Loucy (cell line): ENCODE results near the gene REST.
"Not testable (repeated sequence)": the region's sequence is repeated elsewhere in the genome, so short reads cannot be mapped to it uniquely, and the experiment has no call there.

Source experiments
- H2AFZ ChIP-seq: fragments of 200-600 bp; sonication (generic); 2 replicates; pipeline ENCODE4 v1.6.0; 2016; ENCODE audit warnings: antibody characterized with exemption, mild to moderate bottlenecking, low read length, moderate library complexity
- H3F3A ChIP-seq: fragments of 200-600 bp; 2 replicates; pipeline ENCODE4 v1.6.0; 2016; ENCODE audit warnings: antibody characterized with exemption, low read depth, mild to moderate bottlenecking
- H3K27me3 ChIP-seq: fragments of 200-600 bp; sonication (generic); 2 replicates; pipeline ENCODE4 v1.6.1; 2014; ENCODE audit warnings: low read length, mild to moderate bottlenecking; ENCODE audit not compliant: insufficient read depth, poor library complexity, severe bottlenecking
- H3K36me3 ChIP-seq: fragments of 200-600 bp; sonication (generic); 2 replicates; pipeline ENCODE4 v1.6.1; 2016; ENCODE audit warnings: low read length; ENCODE audit not compliant: insufficient read depth
- H3K4me1 ChIP-seq: fragments of 200-600 bp; sonication (generic); 2 replicates; pipeline ENCODE4 v1.5.1; 2014; ENCODE audit warnings: low read length, mild to moderate bottlenecking; ENCODE audit not compliant: insufficient read depth, poor library complexity, severe bottlenecking
- H3K4me2 ChIP-seq: fragments of 200-600 bp; sonication (generic); 2 replicates; pipeline ENCODE4 v1.6.0; 2014; ENCODE audit warnings: antibody characterized with exemption, low read length, low read depth, mild to moderate bottlenecking; ENCODE audit not compliant: poor library complexity, severe bottlenecking
- H3K4me3 ChIP-seq: fragments of 200-600 bp; sonication (generic); 2 replicates; pipeline ENCODE4 v1.5.1; 2014; ENCODE audit warnings: low read length, mild to moderate bottlenecking, mixed read lengths; ENCODE audit not compliant: poor library complexity, severe bottlenecking
- H3K79me2 ChIP-seq: fragments of 200-600 bp; sonication (generic); 2 replicates; pipeline ENCODE4 v1.6.1; 2014; ENCODE audit warnings: low read length; ENCODE audit not compliant: insufficient read depth
- H3K9ac ChIP-seq: fragments of 200-600 bp; sonication (generic); 2 replicates; pipeline ENCODE4 v1.6.0; 2014; ENCODE audit warnings: mild to moderate bottlenecking, low read depth, low read length, moderate library complexity; ENCODE audit not compliant: poor library complexity, severe bottlenecking
- H3K9me2 ChIP-seq: fragments of 200-600 bp; sonication (generic); replicated peaks from 2 replicates; pipeline ENCODE4 v1.6.1; 2016; ENCODE audit warnings: low read depth, low read length, mixed read lengths
- H3K9me3 ChIP-seq: fragments of 200-600 bp; sonication (generic); 2 replicates; pipeline ENCODE4 v1.6.1; 2014; ENCODE audit warnings: mild to moderate bottlenecking, antibody characterized with exemption, low read length, low read depth; ENCODE audit not compliant: insufficient read depth
- H4K20me1 ChIP-seq: fragments of 200-600 bp; sonication (generic); 2 replicates; pipeline ENCODE4 v1.6.0; 2014; ENCODE audit warnings: antibody characterized with exemption, low read length, mild to moderate bottlenecking; ENCODE audit not compliant: insufficient read depth, poor library complexity, severe bottlenecking
- EZH2phosphoT487 ChIP-seq: fragments of 200-600 bp; IDR thresholded peaks from 2 replicates; pipeline ENCODE4 v1.6.1; 2018; ENCODE audit warnings: antibody characterized with exemption, mild to moderate bottlenecking, moderate library complexity, borderline replicate concordance
- TF ChIP-seq, protein P1 (sequence below): fragments of 200-600 bp; sonication (generic); conservative IDR thresholded peaks from 2 replicates; pipeline ENCODE4 v1.5.1; 2014; ENCODE audit warnings: mild to moderate bottlenecking, antibody characterized with exemption, low read length

REST gene

DNA sequence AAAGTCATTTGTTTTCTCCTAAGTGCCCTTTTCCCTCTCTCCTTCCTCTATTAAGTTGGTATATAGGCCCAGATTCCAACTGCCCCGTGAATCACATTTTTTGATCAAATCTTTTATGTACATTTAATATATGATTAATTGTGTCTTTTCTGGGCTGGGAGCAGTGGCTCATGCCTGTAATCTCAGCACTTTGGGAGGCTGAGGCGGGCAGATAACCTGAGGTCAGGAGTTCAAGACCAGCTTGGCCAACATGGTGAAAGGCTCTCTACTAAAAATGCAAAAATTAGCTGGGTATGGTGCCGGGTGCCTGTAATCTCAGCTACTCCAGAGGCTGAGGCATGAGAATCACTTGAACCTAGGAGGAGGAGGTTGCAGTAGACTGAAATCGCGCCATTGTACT lies 7.5 kb upstream of the REST start:
- not testable (repeated sequence) for H3K9me3 ChIP-seq, H3K9ac ChIP-seq, H3K9me2 ChIP-seq, H3F3A ChIP-seq, H2AFZ ChIP-seq, H4K20me1 ChIP-seq, H3K4me1 ChIP-seq, H3K36me3 ChIP-seq, H3K4me2 ChIP-seq, H3K4me3 ChIP-seq, H3K27me3 ChIP-seq, H3K79me2 ChIP-seq

GRCh38 chr4:56902703-56903102 lies 5.0 kb upstream of the REST start:
- Histone ChIP-seq H3K4me1 (peaks cover 13% of the 10 kb centered on the region), H3K9me3 (no peaks in the 10 kb centered on the region), H4K20me1 (no peaks in the 10 kb centered on the region), H3K36me3 (no peaks in the 10 kb centered on the region), H3K27me3 (no peaks in the 10 kb centered on the region), H3K9ac (no peak overlapping the region), H3K4me3 (no peak overlapping the region), H3K79me2 (no peaks in the 10 kb centered on the region), H2AFZ (no peak overlapping the region), H3K4me2 (no peak overlapping the region), H3K9me2 (no peaks in the 10 kb centered on the region), H3F3A (no peaks in the 10 kb centered on the region)
- no peak for TF ChIP-seq EZH2phosphoT487
- TF ChIP-seq, protein P1, sequence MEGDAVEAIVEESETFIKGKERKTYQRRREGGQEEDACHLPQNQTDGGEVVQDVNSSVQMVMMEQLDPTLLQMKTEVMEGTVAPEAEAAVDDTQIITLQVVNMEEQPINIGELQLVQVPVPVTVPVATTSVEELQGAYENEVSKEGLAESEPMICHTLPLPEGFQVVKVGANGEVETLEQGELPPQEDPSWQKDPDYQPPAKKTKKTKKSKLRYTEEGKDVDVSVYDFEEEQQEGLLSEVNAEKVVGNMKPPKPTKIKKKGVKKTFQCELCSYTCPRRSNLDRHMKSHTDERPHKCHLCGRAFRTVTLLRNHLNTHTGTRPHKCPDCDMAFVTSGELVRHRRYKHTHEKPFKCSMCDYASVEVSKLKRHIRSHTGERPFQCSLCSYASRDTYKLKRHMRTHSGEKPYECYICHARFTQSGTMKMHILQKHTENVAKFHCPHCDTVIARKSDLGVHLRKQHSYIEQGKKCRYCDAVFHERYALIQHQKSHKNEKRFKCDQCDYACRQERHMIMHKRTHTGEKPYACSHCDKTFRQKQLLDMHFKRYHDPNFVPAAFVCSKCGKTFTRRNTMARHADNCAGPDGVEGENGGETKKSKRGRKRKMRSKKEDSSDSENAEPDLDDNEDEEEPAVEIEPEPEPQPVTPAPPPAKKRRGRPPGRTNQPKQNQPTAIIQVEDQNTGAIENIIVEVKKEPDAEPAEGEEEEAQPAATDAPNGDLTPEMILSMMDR: no peak

- no peak overlapping the region for H3K4me2 ChIP-seq
- H4K20me1 ChIP-seq: peaks cover 15% of the 10 kb centered on the region
- TF ChIP-seq, protein P1: no peak
- no peak for TF ChIP-seq EZH2phosphoT487
- no peaks in the 10 kb centered on the region for H3K9me3 ChIP-seq
- H3K4me1 ChIP-seq: peaks cover 27% of the 10 kb centered on the region
- no peaks in the 10 kb centered on the region for H3K36me3 ChIP-seq
- H2AFZ ChIP-seq: no peak overlapping the region
- no peak overlapping the region for H3K4me3 ChIP-seq
- H3K9me2 ChIP-seq: no peaks in the 10 kb centered on the region
- H3K79me2 ChIP-seq: peaks cover 19% of the 10 kb centered on the region
- no peaks in the 10 kb centered on the region for H3F3A ChIP-seq
- no peaks in the 10 kb centered on the region for H3K27me3 ChIP-seq
- H3K9ac ChIP-seq: no peak overlapping the region
Measured at GRCh38 chr4:56905796-56906195, 1.9 kb upstream of the REST start.
